Mucosa of gallbladder (tissue), 1 donor: ENCODE results near the gene EML6. TPM values are rescaled to one million over a fixed set of nuclear protein-coding genes. Genes with fewer than 3 reads are reported as not detected.

Experiments
- DNase-seq: peaks from one replicate; pipeline ENCODE4 v3.0.0-alpha.2; 2020; ENCODE audit warnings: low spot score
- total RNA-seq: library from RNA; stranded (reverse); gene quantifications from one replicate; pipeline ENCODE4 v1.2.1, GENCODE V29; 2021
- donor health status: DM: no; HTN: no; CAD: no.

EML6 gene
- total RNA-seq, 1 donor from 2014 or later: 2.1 TPM

GRCh38 chr2:54944724-54945326 is 221.4 kb downstream of the EML6 start:
- no peak for DNase-seq

- DNase-seq: peak; percentile 41
Observed at GRCh38 chr2:54945391-54946219, 222.1 kb downstream of the EML6 start.

GRCh38 chr2:54946220-54946805 is 222.9 kb downstream of the EML6 start:
- DNase-seq: no peak

- no peak for DNase-seq
Observed at GRCh38 chr2:54947136-54947535, 223.7 kb downstream of the EML6 start.

GRCh38 chr2:54947646-54948045 is 224.2 kb downstream of the EML6 start:
- DNase-seq: no peak

- DNase-seq: no peak
Observed at GRCh38 chr2:54948120-54948519, 224.7 kb downstream of the EML6 start.

- no peak for DNase-seq
Observed at GRCh38 chr2:54949431-54949830, 226.0 kb downstream of the EML6 start.

- no peak for DNase-seq
Observed at GRCh38 chr2:54950811-54951210, 227.3 kb downstream of the EML6 start.

- DNase-seq: no peak
Observed at GRCh38 chr2:54952425-54952824, 229.0 kb downstream of the EML6 start.

- no peak for DNase-seq
Observed at GRCh38 chr2:54952978-54953456, 229.6 kb downstream of the EML6 start.

- no peak for DNase-seq
Observed at GRCh38 chr2:54954158-54954557, 230.7 kb downstream of the EML6 start.

- DNase-seq: no peak
Observed at GRCh38 chr2:54954705-54955357, 231.4 kb downstream of the EML6 start.

GRCh38 chr2:54955358-54956110 is 232.1 kb downstream of the EML6 start:
- no peak for DNase-seq

GRCh38 chr2:54956111-54956627 is 232.7 kb downstream of the EML6 start:
- no peak for DNase-seq

- DNase-seq: no peak
Observed at GRCh38 chr2:54957321-54957999, 234.0 kb downstream of the EML6 start.

GRCh38 chr2:54958717-54959371 is 235.4 kb downstream of the EML6 start:
- no peak for DNase-seq

- DNase-seq: no peak
Observed at GRCh38 chr2:54960164-54960563, 236.7 kb downstream of the EML6 start.

- DNase-seq: no peak
Observed at GRCh38 chr2:54962511-54962910, 239.0 kb downstream of the EML6 start.

- no peak for DNase-seq
Observed at GRCh38 chr2:54962935-54963440, 239.5 kb downstream of the EML6 start.

- no peak for DNase-seq
Observed at GRCh38 chr2:54963476-54963875, 240.0 kb downstream of the EML6 start.
